Embryonic facial prominence (tissue), 1 donor: ENCODE measurements around the gene EGF.
"Not testable (repeated sequence)": the region's sequence is repeated elsewhere in the genome, so short reads cannot be mapped to it uniquely, and the experiment has no call there.

Source experiments
- DNase-seq: peaks from one replicate; pipeline ENCODE4 v3.0.0-alpha.2; 2016; ENCODE audit errors: extremely low spot score

EGF gene

GRCh38 chr4:110034026-110034393 lies 121.3 kb downstream of the EGF start:
- DNase-seq, result no peak

GRCh38 chr4:110039164-110039563 lies 126.5 kb downstream of the EGF start:
- not testable (repeated sequence) for DNase-seq

GRCh38 chr4:110041735-110042134 lies 129.1 kb downstream of the EGF start:
- DNase-seq, result no peak

GRCh38 chr4:110042545-110043517 lies 130.1 kb downstream of the EGF start:
- no peak for DNase-seq

GRCh38 chr4:110046588-110047049 lies 133.9 kb downstream of the EGF start:
- DNase-seq, result no peak

GRCh38 chr4:110049951-110050925 lies 137.6 kb downstream of the EGF start:
- no peak for DNase-seq

- no peak for DNase-seq
Measured at GRCh38 chr4:110055158-110055768, 142.6 kb downstream of the EGF start.

GRCh38 chr4:110058677-110059076 lies 146.0 kb downstream of the EGF start:
- DNase-seq, result no peak

GRCh38 chr4:110059556-110060191 lies 147.0 kb downstream of the EGF start:
- DNase-seq, result no peak

- DNase-seq, result no peak
Measured at GRCh38 chr4:110061076-110061475, 148.4 kb downstream of the EGF start.
